Measurements from ENCODE around the gene MGMT. TPM values are rescaled to one million over a fixed set of nuclear protein-coding genes. Genes with fewer than 3 reads are reported as not detected.

The MGMT gene
- total RNA-seq, 1 donor from 2014 or later: 13.6 TPM

GRCh38 chr10:129530581-129530980 is 63.5 kb downstream of the MGMT start:
- Mint-ChIP-seq H3K36me3 (ENCODE audit: insufficient read depth) (peaks cover 8% of the 10 kb centered on the region), H3K4me1 (ENCODE audit: low read depth) (peaks cover 5% of the 10 kb centered on the region), H3K4me3 (ENCODE audit: low read depth) (no peak overlapping the region), H3K9me3 (ENCODE audit: low read depth) (no peaks in the 10 kb centered on the region), H3K27ac (no peak overlapping the region), H3K27me3 (no peaks in the 10 kb centered on the region)
- no peak for DNase-seq (ENCODE audit: low spot score, unreplicated experiment)
- TF ChIP-seq, protein P1, sequence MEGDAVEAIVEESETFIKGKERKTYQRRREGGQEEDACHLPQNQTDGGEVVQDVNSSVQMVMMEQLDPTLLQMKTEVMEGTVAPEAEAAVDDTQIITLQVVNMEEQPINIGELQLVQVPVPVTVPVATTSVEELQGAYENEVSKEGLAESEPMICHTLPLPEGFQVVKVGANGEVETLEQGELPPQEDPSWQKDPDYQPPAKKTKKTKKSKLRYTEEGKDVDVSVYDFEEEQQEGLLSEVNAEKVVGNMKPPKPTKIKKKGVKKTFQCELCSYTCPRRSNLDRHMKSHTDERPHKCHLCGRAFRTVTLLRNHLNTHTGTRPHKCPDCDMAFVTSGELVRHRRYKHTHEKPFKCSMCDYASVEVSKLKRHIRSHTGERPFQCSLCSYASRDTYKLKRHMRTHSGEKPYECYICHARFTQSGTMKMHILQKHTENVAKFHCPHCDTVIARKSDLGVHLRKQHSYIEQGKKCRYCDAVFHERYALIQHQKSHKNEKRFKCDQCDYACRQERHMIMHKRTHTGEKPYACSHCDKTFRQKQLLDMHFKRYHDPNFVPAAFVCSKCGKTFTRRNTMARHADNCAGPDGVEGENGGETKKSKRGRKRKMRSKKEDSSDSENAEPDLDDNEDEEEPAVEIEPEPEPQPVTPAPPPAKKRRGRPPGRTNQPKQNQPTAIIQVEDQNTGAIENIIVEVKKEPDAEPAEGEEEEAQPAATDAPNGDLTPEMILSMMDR (IDR thresholded peaks at IDR 0.05; ENCODE audit: unreplicated experiment): no peak

DNA sequence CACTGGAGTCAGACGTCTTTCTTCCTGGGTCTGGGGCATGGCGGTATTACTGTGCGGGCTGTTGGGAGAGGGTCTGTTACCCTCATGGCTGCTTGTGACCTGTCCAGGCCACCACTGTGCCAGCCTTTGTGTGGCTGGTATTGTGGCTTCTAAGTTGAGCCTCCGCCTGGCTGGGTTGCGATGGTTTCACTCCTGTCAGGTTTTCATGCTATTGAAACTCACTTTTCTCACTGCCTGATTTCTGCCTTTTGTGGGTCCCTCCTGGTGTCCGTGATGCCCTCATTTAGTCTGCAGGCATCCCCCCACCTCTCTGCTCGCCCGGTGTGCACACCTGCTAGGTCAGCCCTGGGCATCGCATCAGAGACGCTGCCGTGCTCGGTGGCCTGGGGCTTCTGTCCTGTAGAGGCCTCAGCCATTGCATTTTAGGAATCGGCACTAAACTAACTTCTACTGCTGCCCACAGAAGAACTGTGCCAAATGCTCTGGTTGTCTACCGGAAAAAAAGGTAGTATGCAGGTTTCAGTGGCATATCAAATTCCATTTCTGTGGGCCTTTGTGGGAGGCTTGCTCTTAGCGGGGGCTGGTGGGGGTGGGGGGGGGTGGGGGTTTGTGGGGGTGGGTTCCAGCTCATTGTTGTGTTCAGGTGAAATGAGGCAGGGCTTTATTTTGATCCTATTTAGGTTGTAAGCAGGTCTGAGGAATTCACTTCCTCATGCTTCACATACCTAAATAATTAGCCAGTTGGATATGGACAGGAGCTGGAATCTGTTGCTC is 64.3 kb downstream of the MGMT start:
- TF ChIP-seq, protein P1 (IDR thresholded peaks at IDR 0.05; ENCODE audit: unreplicated experiment): no peak
- Mint-ChIP-seq H3K9me3 (ENCODE audit: low read depth) (no peaks in the 10 kb centered on the region), H3K27me3 (no peaks in the 10 kb centered on the region), H3K27ac (peak overlapping the region; percentile 90), H3K36me3 (ENCODE audit: insufficient read depth) (peaks cover 8% of the 10 kb centered on the region), H3K4me3 (ENCODE audit: low read depth) (no peak overlapping the region), H3K4me1 (ENCODE audit: low read depth) (peaks cover 5% of the 10 kb centered on the region)
- DNase-seq (ENCODE audit: low spot score, unreplicated experiment): no peak

DNA sequence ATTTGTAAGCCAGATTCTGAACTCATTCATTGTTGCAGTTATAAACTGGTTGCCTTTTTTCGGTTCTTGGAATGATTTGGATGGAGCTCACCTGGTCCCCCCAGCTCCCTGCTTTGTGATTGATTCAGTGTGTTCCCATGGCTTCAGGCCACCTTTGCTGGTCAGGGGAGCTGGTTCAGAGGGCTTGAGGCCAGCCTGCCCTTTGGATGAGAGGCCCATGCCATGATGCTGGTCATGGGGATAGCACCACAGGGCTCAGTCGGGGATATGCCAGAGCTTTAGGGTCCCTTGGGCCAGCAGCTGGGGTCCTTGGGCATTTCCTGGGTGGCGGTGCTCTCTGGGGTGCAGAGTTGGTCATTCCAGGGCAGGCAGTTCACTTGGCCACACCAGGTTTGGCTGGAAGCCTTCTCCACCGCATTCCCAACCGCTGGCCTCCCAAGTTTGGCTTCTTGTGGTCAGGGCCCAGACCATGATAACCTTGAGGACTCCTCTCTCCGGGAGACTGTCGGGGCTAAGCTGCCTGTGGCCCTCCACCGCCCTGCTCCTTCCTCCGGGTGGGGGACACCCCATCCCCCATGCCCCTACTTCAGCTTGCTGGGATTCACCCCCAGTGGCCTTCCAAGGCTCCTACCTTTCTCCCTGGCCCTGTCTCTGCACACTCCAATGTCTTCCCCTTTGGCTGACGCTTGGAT is 65.1 kb downstream of the MGMT start:
- peaks cover 8% of the 10 kb centered on the region for H3K36me3 Mint-ChIP-seq (ENCODE audit: insufficient read depth)
- H3K27me3 Mint-ChIP-seq: no peaks in the 10 kb centered on the region
- no peak for DNase-seq (ENCODE audit: low spot score, unreplicated experiment)
- TF ChIP-seq, protein P1 (IDR thresholded peaks at IDR 0.05; ENCODE audit: unreplicated experiment): no peak
- H3K4me3 Mint-ChIP-seq (ENCODE audit: low read depth): no peak overlapping the region
- H3K9me3 Mint-ChIP-seq (ENCODE audit: low read depth): no peaks in the 10 kb centered on the region
- H3K4me1 Mint-ChIP-seq (ENCODE audit: low read depth): peaks cover 7% of the 10 kb centered on the region
- H3K27ac Mint-ChIP-seq: no peak overlapping the region

DNA sequence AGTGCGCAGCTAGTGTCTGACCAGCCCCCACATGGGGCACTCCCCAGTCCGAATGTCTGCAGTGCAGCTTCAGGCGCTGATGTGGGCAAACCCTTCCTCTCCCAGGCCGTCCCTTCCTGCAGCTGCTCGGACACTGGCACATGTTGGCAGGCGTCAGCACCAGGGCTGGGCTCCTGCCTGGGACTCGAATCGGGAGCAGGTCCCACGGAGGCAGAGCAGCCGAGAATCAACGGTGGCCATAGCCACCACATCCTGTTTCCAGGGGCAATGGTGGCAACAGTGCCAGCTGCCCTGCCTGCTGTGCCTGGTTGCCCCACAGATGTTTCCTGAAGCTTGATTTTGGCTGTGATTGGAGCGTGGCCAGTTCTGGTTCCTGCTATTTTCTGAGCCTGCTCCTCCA is 65.8 kb downstream of the MGMT start:
- TF ChIP-seq, protein P1 (IDR thresholded peaks at IDR 0.05; ENCODE audit: unreplicated experiment): no peak
- Mint-ChIP-seq H3K36me3 (ENCODE audit: insufficient read depth) (peaks cover 9% of the 10 kb centered on the region), H3K27ac (no peak overlapping the region), H3K9me3 (ENCODE audit: low read depth) (no peaks in the 10 kb centered on the region), H3K4me1 (ENCODE audit: low read depth) (peaks cover 10% of the 10 kb centered on the region), H3K27me3 (no peaks in the 10 kb centered on the region), H3K4me3 (ENCODE audit: low read depth) (no peak overlapping the region)
- no peak for DNase-seq (ENCODE audit: low spot score, unreplicated experiment)

DNA sequence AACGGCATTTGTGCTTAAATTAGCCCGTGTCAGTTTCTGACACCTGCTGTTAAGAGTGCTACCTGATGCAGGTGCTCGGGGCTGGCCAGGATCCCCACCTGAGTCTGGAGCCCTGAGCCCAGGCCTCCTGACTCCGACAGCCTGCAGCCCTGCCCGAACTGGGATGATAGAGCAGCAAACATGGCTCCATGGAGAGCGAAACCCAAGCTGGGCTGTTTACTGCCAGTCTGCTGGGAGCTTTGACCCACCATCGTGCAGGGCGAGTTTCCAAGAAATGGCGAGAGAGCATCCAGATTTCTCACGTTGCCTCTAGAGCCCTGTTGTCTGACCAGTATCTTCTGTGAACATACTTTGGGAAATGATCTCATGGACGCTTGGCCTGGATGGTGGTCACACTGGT is 66.2 kb downstream of the MGMT start:
- H3K4me3 Mint-ChIP-seq (ENCODE audit: low read depth): no peak overlapping the region
- no peak for DNase-seq (ENCODE audit: low spot score, unreplicated experiment)
- H3K9me3 Mint-ChIP-seq (ENCODE audit: low read depth): no peaks in the 10 kb centered on the region
- H3K27me3 Mint-ChIP-seq: no peaks in the 10 kb centered on the region
- no peak overlapping the region for H3K27ac Mint-ChIP-seq
- H3K36me3 Mint-ChIP-seq (ENCODE audit: insufficient read depth): peaks cover 8% of the 10 kb centered on the region
- H3K4me1 Mint-ChIP-seq (ENCODE audit: low read depth): peaks cover 10% of the 10 kb centered on the region
- TF ChIP-seq, protein P1 (IDR thresholded peaks at IDR 0.05; ENCODE audit: unreplicated experiment): no peak

Data from progenitor cell of endocrine pancreas (in vitro differentiated cells).